Stimulated activated naive CD4-positive, alpha-beta T cell (primary cell): ENCODE results near the gene PDLIM5.
"Not testable (repeated sequence)": the region's sequence is repeated elsewhere in the genome, so short reads cannot be mapped to it uniquely, and the experiment has no call there.

Experiments
- DNase-seq, 6 experiments: peaks; one replicate each; lab custom pipeline; 2025; lab: John Stamatoyannopoulos, UW

Gene PDLIM5

DNA sequence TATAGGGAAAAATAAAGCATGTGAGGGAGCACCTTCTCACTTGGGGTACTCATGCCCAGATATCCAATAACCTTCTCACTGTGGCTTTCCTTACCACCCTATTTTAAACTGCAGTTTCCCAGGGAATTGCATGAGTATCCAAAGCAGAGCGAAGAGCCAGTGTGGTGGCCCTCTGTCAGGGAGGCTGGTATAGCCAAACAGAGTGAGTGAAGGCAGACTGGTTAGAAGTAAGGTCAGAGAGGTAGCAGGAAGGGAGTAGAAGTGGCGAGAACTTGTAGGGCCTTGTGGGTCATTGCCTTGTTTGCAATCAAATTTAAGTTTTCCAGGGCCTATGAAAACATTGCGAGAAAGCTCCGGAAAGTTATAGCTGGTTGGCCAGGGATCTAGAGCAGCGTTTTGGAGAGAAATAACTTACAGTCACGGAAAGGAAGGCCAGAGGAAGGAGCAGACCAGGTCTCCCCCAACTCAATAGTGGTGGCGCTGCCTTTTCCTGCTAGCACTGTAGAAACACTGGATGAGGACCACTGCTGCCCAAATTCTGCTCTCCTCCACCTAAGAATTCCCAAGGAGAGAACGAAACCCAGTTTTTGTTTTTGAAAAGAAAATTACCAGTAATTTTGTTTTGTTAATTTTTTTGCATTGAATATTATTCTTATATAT is 77.2 kb downstream of the PDLIM5 start:
- no peak for DNase-seq

GRCh38 chr4:94530073-94530472 is 78.3 kb downstream of the PDLIM5 start:
- no peak for DNase-seq

GRCh38 chr4:94531991-94532789 is 80.4 kb downstream of the PDLIM5 start:
- no peak for DNase-seq

DNA sequence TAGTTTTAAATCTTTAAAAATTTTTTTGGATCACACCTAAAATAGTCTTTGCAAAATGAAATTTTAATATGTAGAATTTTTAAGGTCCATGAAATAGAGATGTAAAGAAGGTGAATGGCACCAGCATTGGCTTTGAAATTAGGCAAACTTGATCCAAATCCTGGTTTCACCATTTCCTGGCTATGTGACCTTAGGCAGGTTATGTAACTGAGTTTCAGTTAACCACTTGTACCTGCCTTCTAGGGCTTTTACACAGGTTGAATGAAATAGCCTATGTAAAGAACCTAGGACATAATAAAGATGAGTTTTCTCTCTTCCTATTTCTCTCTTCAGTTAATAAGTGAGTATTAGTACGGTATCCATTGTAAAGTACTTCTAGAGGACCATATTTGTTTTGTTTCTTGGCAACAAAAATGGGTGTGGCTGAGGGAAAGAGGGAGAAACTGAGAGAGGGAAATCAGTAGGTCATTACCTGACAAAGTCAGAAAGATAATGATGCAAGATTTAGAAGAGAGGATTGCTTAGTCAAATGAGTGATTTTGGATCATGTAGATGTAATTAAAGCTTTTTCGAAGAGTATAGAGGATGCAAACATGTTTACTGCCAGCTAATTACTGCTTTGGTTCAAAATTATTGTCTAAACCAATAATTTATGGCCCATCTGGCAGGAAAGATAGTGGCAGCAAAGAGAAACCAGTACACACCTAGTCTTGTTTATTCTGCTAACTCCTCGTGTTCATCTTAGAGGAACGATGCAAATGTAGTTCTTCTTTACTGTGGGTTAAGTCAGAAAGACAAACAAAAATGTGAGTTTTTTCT is 81.9 kb downstream of the PDLIM5 start:
- DNase-seq = no peak

GRCh38 chr4:94534401-94535312 is 82.9 kb downstream of the PDLIM5 start:
- DNase-seq = no peak

GRCh38 chr4:94536049-94536448 is 84.3 kb downstream of the PDLIM5 start:
- no peak for DNase-seq

GRCh38 chr4:94536649-94537469 is 85.1 kb downstream of the PDLIM5 start:
- DNase-seq = no peak

DNA sequence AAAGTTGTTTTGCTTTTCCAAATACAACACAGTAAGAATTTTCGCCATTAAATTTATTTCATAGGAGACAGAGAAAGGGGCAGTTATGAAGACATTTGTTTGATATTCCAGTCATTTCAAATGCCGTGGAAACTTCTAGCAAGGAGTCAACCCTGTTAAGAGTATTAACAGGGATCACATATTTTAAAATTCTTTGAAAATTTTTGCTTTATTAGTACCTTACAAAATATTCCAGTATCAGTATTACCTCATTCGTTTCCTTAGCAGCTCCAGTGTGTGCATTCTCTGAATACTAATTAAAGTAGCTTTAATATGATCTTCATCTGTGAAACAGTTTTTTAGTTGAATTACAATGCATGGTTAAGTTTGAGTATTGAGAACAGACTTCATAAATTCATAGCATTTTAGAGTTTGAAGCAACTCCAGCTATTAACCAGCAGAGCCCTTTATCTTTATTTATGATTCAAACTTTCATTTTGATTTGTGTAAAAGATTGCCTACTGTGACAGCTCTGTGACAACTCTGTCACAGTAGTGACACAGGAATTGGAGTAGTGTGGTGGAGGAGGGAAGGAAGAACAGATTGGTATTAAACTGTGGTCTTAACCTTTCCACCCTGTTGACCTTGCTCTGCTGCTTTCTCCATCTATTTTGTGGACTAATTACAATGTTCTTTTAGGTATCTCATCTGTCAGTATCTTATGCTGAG is 86.3 kb downstream of the PDLIM5 start:
- DNase-seq = no peak

GRCh38 chr4:94540476-94540875 is 88.7 kb downstream of the PDLIM5 start:
- DNase-seq = no peak

DNA sequence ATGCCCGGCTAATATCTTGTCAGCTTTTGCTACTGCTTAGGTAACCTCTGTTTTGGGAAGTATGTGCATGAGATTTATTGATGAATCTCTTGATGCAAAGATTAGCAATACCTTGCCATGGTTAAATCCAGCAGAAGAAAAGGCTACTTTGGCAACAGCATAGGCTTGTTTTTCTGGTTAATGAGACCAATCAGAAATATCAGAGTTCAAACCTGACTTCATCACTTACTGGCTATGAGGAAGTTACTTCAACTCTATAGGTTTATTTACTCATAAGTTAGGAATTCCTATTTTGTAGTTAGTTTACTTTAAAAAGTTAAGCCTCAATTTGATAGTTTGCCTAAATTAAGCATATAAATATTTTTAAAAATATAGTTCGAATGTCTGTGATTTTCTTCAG is 93.1 kb downstream of the PDLIM5 start:
- DNase-seq = no peak

DNA sequence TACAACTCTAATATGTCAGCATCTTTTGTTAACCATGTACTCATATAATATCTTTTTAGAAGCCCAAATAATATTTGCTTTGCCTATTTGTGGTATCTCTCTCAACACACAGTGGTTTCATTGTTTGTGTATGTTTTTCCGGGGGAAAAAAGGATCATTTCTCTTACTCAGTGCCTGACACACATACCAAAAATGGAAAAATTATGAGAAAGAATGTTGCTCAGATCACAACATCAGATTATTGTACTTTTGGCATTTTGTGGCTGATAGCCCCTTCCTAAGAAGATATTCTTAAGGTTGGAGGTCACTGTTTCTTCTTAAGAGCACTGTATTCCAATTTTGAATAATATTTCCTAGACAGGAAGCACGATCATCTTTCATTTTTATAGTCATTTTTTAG is 93.6 kb downstream of the PDLIM5 start:
- no peak for DNase-seq

GRCh38 chr4:94546949-94547348 is 95.2 kb downstream of the PDLIM5 start:
- no peak for DNase-seq

- DNase-seq = no peak
These were observed 96.8 kb downstream of the PDLIM5 start for GRCh38 chr4:94548571-94548970.

- no peak for DNase-seq
These were observed 98.6 kb downstream of the PDLIM5 start for GRCh38 chr4:94550352-94550751.

DNA sequence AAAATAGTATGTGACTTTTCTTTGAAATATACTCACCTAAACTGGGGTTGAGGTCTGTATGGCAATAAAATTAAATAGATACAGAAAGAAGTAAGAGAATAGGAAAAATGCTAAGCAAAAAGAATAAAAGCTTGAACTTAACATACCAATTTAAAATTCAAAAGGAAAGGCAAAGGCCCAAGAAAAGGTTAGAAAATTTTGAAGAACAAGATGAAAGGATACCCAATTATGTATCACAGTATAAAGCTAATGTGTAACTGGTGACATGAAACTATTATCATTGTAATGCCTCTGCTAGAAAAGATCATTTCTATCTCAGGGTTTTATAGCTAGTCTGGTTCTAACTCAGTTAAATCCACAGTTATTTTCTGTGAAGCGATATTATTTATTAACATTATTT is 99.1 kb downstream of the PDLIM5 start:
- no peak for DNase-seq

DNA sequence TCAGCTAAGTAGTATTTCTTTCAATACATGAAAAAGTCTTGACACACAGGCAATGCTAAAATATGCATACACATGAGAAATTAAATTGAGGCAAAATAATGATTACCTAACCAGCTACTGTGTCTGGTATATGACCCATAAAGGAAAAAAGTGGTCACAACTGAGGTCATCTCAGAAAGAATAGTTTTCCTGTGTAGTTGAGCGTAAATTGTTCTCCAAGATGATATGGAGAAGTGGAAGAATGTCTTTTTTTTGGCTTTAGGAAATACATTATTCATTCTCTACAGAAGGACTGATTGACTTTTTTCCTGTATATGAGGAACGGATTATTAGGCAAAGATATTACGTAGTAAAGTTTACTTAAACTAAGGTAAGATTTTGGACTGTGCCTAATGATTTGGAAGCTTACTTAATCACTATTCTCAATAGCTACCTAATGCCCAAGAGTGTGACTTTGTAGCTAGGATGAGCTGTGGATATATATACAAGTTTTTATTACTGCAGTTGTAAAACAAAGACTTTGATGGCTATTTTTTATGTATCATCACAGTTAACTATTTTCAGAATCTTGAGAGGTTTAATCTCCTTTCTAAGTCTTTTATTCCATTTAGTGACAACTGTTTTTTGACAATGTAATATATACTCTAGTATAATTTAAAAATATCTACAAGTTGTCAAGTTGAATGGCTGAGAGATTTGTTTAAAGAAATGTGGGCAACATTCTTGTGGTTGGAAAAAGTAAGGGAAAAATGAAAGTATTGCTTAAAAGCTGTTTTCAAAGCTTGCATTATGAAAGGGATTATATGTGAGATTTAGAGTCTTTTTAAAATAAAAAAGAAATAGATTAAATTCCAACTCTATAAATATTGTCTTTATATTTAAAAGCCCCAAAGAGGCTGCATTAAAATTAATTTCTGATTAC is 100.2 kb downstream of the PDLIM5 start:
- DNase-seq = no peak

GRCh38 chr4:94556047-94556446 is 104.3 kb downstream of the PDLIM5 start:
- DNase-seq = not testable (repeated sequence)

DNA sequence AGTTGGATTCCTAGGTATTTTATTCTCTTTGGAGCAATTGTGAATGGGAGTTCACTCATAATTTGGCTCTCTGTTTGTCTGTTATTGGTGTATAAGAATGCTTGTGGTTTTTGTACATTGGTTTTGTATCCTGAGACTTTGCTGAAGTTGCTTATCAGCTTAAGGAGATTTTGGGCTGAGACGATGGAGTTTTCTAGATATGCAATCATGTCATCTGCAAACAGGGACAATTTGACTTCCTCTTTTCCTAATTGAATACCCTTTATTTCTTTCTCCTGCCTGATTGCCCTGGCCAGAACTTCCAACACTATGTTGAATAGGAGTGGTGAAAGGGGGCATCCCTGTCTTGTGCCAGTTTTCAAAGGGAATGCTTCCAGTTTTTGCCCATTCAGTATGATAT is 105.9 kb downstream of the PDLIM5 start:
- DNase-seq = not testable (repeated sequence)

DNA sequence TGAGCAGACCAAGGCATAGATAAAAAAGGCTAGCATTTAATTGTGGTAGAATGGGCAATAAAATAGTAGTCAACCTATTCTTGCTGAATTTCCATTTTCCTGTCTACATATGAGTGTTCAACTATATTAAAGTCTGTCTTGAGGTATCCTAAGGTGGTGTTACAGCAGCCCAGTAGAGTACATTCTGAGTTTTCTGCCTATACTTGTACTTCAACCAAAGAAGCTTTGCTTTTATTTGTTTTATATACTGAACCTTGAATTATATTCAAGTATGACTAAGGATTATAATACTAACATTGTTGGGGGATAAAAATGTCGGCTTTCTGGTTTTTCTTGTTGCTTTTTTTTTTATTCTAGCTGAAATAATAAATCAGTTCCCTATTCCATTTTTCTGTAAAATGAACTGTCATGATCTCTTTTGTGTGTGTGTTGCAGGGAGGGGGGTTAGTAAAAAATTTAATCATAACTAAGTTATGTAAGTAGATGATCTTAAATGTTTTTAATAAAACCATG is 106.7 kb downstream of the PDLIM5 start:
- DNase-seq = no peak
